MM.1S (cell line): ENCODE results near the gene SLC17A8.

Experiments used
- DNase-seq: peaks from one replicate; pipeline ENCODE4 v3.0.0-alpha.2; 2015
- H2AFZ ChIP-seq: fragments of 300-600 bp; sonication (generic); 2 replicates; pipeline ENCODE4 v1.6.0; 2016; ENCODE audit warnings: antibody characterized with exemption, low read length
- H3F3A ChIP-seq: fragments of 300-600 bp; sonication (generic); 2 replicates; pipeline ENCODE4 v1.6.1; 2016; ENCODE audit warnings: mild to moderate bottlenecking, antibody characterized with exemption, low read length, moderate library complexity, mixed read lengths; ENCODE audit not compliant: insufficient read depth
- H3K27ac ChIP-seq: fragments of 300-600 bp; sonication (generic); 2 replicates; pipeline ENCODE4 v1.5.1; 2016; ENCODE audit warnings: mild to moderate bottlenecking, low read length
- H3K27me3 ChIP-seq: fragments of 300-600 bp; sonication (generic); replicated peaks from 2 replicates; pipeline ENCODE4 v1.6.0; 2016; ENCODE audit warnings: low read length; ENCODE audit not compliant: insufficient read depth
- H3K36me3 ChIP-seq: fragments of 300-600 bp; sonication (generic); replicated peaks from 2 replicates; pipeline ENCODE4 v1.6.1; 2016; ENCODE audit warnings: mild to moderate bottlenecking, low read length, mixed read lengths; ENCODE audit not compliant: insufficient read depth
- H3K4me1 ChIP-seq: fragments of 300-600 bp; sonication (generic); 2 replicates; pipeline ENCODE4 v1.6.1; 2016; ENCODE audit warnings: low read length, mixed read lengths
- H3K4me2 ChIP-seq: fragments of 300-600 bp; sonication (generic); 2 replicates; pipeline ENCODE4 v1.6.0; 2016; ENCODE audit warnings: low read depth, low read length
- H3K4me3 ChIP-seq: fragments of 300-600 bp; sonication (generic); 2 replicates; pipeline ENCODE4 v1.5.1; 2016; ENCODE audit warnings: low read length, mixed read lengths
- H3K79me2 ChIP-seq: fragments of 300-600 bp; sonication (generic); 2 replicates; pipeline ENCODE4 v1.6.1; 2016; ENCODE audit warnings: mixed run types, low read length, mixed read lengths
- H3K9ac ChIP-seq: fragments of 300-600 bp; sonication (generic); 2 replicates; pipeline ENCODE4 v1.6.1; 2016; ENCODE audit warnings: low read length, mixed read lengths
- H3K9me2 ChIP-seq: fragments of 300-600 bp; sonication (generic); replicated peaks from 2 replicates; pipeline ENCODE4 v1.6.1; 2016; ENCODE audit warnings: mild to moderate bottlenecking, low read length, mixed read lengths; ENCODE audit not compliant: insufficient read depth
- H3K9me3 ChIP-seq: fragments of 300-600 bp; sonication (generic); replicated peaks from 2 replicates; pipeline ENCODE4 v1.6.1; 2016; ENCODE audit warnings: mild to moderate bottlenecking, low read length, mixed read lengths; ENCODE audit not compliant: insufficient read depth
- H4K20me1 ChIP-seq: fragments of 300-600 bp; sonication (generic); 2 replicates; pipeline ENCODE4 v1.6.1; 2016; ENCODE audit warnings: mild to moderate bottlenecking, low read length, moderate library complexity, mixed read lengths; ENCODE audit not compliant: insufficient read depth
- EZH2 ChIP-seq: fragments of 300-600 bp; sonication (generic); optimal IDR thresholded peaks from 2 replicates; pipeline ENCODE3; 2017; ENCODE audit warnings: low read depth, mild to moderate bottlenecking, antibody characterized with exemption, low read length, mixed read lengths
- EZH2phosphoT487 ChIP-seq: fragments of 300-600 bp; sonication (generic); IDR thresholded peaks from 2 replicates; pipeline ENCODE4 v1.6.1; 2018; ENCODE audit warnings: antibody characterized with exemption, low read length
- TF ChIP-seq, protein P1 (sequence below): fragments of 300-600 bp; sonication (generic); IDR thresholded peaks from 2 replicates; pipeline ENCODE4 v1.5.1; 2016; ENCODE audit warnings: antibody characterized with exemption, low read length, mixed read lengths

The SLC17A8 gene

DNA sequence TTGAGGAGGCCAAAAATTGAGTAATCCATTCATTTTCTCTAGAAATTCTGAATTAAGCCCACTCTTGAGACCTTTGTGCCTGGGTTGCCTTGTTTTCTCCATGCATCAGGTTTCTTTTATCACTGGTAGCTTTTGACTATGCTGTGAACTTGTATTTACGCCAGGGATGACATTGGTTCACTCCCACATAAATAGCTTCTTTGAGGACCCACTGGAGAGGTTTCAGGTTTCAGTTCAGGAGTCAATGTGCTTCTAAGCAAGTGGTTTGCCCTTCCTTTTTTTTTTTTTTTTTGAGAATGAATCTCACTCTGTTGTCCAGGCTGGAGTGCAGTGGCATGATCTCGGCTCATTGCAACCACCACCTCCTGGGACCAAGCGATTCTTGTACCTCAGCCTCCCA, 10.2 kb upstream of the SLC17A8 start:
- Histone ChIP-seq H3K79me2 (no peaks in the 10 kb centered on the region), H3K27me3 (no peaks in the 10 kb centered on the region), H4K20me1 (no peaks in the 10 kb centered on the region), H3K9ac (no peak overlapping the region), H3K9me3 (no peaks in the 10 kb centered on the region), H3K36me3 (no peaks in the 10 kb centered on the region), H3K4me3 (no peak overlapping the region), H3K9me2 (no peaks in the 10 kb centered on the region), H3F3A (no peaks in the 10 kb centered on the region), H3K27ac (no peak overlapping the region), H3K4me1 (no peaks in the 10 kb centered on the region), H2AFZ (no peak overlapping the region), H3K4me2 (no peak overlapping the region)
- no peak for DNase-seq
- TF ChIP-seq, protein P1, sequence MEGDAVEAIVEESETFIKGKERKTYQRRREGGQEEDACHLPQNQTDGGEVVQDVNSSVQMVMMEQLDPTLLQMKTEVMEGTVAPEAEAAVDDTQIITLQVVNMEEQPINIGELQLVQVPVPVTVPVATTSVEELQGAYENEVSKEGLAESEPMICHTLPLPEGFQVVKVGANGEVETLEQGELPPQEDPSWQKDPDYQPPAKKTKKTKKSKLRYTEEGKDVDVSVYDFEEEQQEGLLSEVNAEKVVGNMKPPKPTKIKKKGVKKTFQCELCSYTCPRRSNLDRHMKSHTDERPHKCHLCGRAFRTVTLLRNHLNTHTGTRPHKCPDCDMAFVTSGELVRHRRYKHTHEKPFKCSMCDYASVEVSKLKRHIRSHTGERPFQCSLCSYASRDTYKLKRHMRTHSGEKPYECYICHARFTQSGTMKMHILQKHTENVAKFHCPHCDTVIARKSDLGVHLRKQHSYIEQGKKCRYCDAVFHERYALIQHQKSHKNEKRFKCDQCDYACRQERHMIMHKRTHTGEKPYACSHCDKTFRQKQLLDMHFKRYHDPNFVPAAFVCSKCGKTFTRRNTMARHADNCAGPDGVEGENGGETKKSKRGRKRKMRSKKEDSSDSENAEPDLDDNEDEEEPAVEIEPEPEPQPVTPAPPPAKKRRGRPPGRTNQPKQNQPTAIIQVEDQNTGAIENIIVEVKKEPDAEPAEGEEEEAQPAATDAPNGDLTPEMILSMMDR: no peak
- TF ChIP-seq EZH2phosphoT487 (no peak), EZH2 (no peak)

DNA sequence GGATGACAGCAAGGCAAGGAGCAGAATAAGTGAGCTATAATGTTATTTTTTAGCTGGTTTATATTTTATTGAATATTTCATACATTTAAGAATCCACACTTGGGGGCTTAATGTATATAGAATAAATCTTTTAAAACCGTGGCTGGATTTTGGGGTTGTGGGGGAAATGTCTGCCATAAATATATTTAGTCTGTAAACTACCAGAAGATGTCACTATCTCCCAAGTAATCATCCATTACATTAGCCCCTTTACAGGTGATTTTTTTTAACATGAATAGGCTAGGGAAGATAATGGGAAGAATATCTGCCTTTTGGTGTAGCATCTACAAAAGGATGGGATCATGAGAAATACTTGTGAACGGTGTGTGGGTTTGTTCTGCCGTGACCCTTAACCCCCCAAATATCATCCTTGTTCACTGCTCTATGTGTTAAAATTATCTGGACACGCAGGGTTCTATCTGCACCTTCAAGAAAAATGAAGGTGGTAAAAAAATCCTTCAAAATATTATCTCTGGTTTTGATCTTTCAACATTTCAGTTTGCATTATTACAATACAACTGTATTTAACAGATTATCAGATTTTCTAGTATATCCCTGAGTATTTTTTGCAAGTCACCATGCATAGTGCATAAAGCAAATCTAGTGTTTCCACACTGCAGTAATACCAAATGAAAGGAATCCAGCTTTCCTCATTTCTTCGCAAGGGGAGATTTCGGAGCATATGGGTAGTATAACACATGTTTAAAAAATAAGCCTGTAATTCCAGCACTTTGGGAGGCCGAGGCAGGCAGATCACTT, 8.0 kb upstream of the SLC17A8 start:
- H3K9ac ChIP-seq: no peak overlapping the region
- H3K36me3 ChIP-seq: no peaks in the 10 kb centered on the region
- DNase-seq: peak; percentile 15
- H3K9me3 ChIP-seq: no peaks in the 10 kb centered on the region
- no peaks in the 10 kb centered on the region for H3K9me2 ChIP-seq
- no peak overlapping the region for H2AFZ ChIP-seq
- no peaks in the 10 kb centered on the region for H3F3A ChIP-seq
- no peaks in the 10 kb centered on the region for H4K20me1 ChIP-seq
- no peak overlapping the region for H3K27ac ChIP-seq
- TF ChIP-seq, protein P1: peak; percentile 16; the same call in 1 of the 2 replicates
- TF ChIP-seq EZH2 (no peak), EZH2phosphoT487 (no peak)
- no peaks in the 10 kb centered on the region for H3K27me3 ChIP-seq
- no peak overlapping the region for H3K4me2 ChIP-seq
- H3K4me1 ChIP-seq: no peaks in the 10 kb centered on the region
- no peaks in the 10 kb centered on the region for H3K79me2 ChIP-seq
- no peak overlapping the region for H3K4me3 ChIP-seq

GRCh38 chr12:100359248-100359647, 2.4 kb downstream of the SLC17A8 start:
- Histone ChIP-seq H3K4me2 (no peak overlapping the region), H4K20me1 (no peaks in the 10 kb centered on the region), H3K27me3 (no peaks in the 10 kb centered on the region), H3K9me3 (no peaks in the 10 kb centered on the region), H3K9ac (no peak overlapping the region), H3K4me3 (no peak overlapping the region), H2AFZ (no peak overlapping the region), H3K4me1 (no peaks in the 10 kb centered on the region), H3K27ac (no peak overlapping the region), H3K36me3 (no peaks in the 10 kb centered on the region), H3K79me2 (no peaks in the 10 kb centered on the region), H3F3A (no peaks in the 10 kb centered on the region), H3K9me2 (no peaks in the 10 kb centered on the region)
- no peak for DNase-seq
- TF ChIP-seq EZH2phosphoT487 (no peak), EZH2 (no peak)
- TF ChIP-seq, protein P1: no peak
